Measurements from ENCODE around the gene CCDC106. TPM values are rescaled to one million over a fixed set of nuclear protein-coding genes. Genes with fewer than 3 reads are reported as not detected.

CCDC106 gene
- total RNA-seq, 4 donors from 2014 or later, result 1.8 to 24.1 (median 8.4) TPM

DNA sequence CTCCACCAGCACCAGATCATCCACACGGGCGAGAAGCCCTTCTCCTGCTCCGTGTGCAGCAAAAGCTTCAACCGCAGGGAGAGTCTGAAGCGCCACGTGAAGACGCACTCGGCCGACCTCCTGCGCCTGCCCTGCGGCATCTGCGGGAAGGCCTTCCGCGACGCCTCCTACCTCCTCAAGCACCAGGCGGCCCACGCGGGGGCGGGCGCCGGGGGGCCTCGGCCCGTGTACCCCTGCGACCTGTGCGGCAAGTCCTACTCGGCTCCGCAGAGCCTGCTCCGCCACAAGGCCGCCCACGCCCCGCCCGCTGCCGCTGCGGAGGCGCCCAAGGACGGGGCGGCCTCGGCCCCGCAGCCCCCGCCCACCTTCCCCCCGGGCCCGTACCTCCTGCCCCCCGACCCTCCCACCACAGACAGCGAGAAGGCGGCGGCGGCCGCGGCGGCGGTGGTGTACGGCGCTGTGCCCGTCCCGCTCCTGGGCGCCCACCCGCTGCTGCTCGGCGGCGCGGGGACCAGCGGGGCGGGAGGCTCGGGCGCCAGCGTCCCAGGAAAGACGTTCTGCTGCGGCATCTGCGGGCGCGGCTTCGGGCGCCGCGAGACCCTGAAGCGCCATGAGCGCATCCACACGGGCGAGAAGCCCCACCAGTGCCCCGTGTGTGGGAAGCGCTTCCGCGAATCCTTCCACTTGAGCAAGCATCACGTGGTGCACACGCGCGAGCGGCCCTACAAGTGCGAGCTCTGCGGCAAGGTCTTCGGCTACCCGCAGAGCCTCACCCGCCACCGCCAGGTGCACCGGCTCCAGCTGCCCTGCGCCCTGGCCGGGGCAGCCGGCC, 33.1 kb upstream of the CCDC106 start:
- TF ChIP-seq, protein P1, sequence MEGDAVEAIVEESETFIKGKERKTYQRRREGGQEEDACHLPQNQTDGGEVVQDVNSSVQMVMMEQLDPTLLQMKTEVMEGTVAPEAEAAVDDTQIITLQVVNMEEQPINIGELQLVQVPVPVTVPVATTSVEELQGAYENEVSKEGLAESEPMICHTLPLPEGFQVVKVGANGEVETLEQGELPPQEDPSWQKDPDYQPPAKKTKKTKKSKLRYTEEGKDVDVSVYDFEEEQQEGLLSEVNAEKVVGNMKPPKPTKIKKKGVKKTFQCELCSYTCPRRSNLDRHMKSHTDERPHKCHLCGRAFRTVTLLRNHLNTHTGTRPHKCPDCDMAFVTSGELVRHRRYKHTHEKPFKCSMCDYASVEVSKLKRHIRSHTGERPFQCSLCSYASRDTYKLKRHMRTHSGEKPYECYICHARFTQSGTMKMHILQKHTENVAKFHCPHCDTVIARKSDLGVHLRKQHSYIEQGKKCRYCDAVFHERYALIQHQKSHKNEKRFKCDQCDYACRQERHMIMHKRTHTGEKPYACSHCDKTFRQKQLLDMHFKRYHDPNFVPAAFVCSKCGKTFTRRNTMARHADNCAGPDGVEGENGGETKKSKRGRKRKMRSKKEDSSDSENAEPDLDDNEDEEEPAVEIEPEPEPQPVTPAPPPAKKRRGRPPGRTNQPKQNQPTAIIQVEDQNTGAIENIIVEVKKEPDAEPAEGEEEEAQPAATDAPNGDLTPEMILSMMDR (IDR thresholded peaks at IDR 0.05; ENCODE audit: low read depth), result no peak

DNA sequence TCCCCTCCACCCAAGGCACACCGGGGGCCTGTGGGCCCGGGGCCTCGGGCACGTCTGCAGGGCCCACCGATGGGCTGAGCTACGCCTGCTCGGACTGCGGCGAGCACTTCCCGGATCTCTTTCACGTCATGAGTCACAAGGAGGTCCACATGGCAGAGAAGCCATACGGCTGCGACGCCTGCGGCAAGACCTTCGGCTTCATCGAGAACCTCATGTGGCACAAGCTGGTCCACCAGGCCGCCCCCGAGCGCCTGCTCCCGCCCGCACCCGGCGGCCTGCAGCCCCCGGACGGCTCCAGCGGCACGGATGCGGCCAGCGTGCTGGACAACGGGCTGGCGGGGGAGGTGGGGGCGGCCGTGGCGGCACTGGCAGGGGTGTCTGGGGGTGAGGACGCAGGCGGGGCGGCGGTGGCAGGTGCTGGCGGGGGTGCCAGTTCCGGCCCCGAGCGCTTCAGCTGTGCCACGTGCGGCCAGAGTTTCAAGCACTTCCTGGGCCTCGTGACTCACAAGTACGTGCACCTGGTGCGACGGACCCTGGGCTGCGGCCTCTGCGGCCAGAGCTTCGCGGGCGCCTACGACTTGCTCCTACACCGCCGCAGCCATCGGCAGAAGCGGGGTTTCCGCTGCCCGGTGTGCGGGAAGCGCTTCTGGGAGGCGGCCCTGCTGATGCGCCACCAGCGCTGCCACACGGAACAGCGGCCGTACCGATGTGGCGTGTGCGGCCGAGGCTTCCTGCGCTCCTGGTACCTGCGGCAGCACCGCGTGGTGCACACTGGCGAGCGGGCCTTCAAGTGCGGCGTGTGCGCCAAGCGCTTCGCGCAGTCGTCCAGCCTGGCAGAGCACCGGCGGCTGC, 32.2 kb upstream of the CCDC106 start:
- TF ChIP-seq, protein P1 (IDR thresholded peaks at IDR 0.05; ENCODE audit: low read depth), result no peak

GRCh38 chr19:55616395-55616875, 31.6 kb upstream of the CCDC106 start:
- TF ChIP-seq, protein P1 (IDR thresholded peaks at IDR 0.05; ENCODE audit: low read depth), result no peak

DNA sequence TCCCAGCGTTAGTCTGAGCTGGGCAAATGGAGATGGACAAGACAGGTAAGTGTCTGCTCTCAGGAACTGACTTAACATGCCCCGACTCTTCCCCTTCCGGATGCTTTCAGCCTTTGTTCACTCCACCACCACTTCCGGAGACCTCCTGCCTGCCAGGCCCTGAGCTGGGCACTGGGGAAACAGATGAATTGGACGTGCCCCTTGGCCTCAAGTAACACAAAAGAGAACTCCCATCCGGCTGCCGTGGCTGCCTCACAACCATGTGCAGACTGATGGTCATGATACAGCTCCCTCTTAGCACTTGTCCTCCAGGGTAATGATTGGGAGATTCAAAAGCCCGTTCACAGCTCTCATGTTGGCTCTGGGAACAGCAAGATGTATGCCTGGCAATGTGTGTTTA, 30.6 kb upstream of the CCDC106 start:
- TF ChIP-seq, protein P1 (IDR thresholded peaks at IDR 0.05; ENCODE audit: low read depth), result no peak

GRCh38 chr19:55618426-55618825, 29.6 kb upstream of the CCDC106 start:
- TF ChIP-seq, protein P1 (IDR thresholded peaks at IDR 0.05; ENCODE audit: low read depth), result no peak

GRCh38 chr19:55619286-55619685, 28.7 kb upstream of the CCDC106 start:
- TF ChIP-seq, protein P1 (IDR thresholded peaks at IDR 0.05; ENCODE audit: low read depth), result no peak

Data from subcutaneous adipose tissue (tissue), 4 donors.